Measurements from ENCODE around the gene SYMPK.

GRCh38 chr19:45785097-45785496, 77.8 kb downstream of the SYMPK start:
- TF ChIP-seq CTCF (IDR thresholded peaks at IDR 0.05) (no peak), POLR2A (IDR thresholded peaks at IDR 0.05) (no peak), EP300 (IDR thresholded peaks at IDR 0.05) (no peak)

Data from ovary (tissue), 3 donors.